ENCODE data around the gene FSTL3. TPM values are rescaled to one million over a fixed set of nuclear protein-coding genes. Genes with fewer than 3 reads are reported as not detected.

The FSTL3 gene
- total RNA-seq, 2 experiments from 2014 or later = 3.4 to 7.3 TPM

DNA sequence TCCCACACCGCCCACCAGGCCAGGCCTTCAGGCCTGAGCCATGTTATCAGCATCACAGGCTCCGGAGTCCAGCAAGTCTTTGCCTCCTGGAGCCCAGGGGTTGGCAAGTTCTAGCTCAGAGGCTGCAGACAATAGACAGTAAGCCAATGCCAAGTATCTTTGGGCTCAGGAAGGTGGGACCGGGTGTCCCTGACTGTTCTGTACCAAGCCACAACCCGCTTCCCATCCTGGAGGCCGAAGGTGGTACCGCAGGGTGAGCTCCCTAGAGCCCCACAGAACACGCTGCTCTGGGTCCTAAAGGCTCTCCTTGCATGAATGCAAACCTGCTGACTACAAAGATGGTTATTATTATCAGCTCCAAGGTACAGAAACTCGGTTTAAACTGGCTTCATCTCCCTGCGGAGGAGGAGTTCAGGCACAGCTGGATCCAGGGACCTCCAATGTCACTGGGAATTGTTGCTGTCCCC is 5.5 kb upstream of the FSTL3 start:
- CTCF ChIA-PET (ENCODE audit: unreplicated experiment) = no interaction called here
- Histone ChIP-seq H3K36me3 (ENCODE audit: insufficient read depth, low read length) (no peaks in the 10 kb centered on the region), H4K20me1 (ENCODE audit: insufficient read depth, low read length) (no peaks in the 10 kb centered on the region), H3K27ac (ENCODE audit: low read depth, low read length, poor library complexity, severe bottlenecking) (no peak overlapping the region), H3K4me3 (ENCODE audit: low read depth, low read length, poor library complexity, severe bottlenecking) (no peak overlapping the region), H3K9me3 (ENCODE audit: low read length) (no peaks in the 10 kb centered on the region), H3K4me1 (ENCODE audit: insufficient read depth, low read length, poor library complexity, severe bottlenecking) (no peaks in the 10 kb centered on the region), H3K9me2 (ENCODE audit: insufficient read depth, low read length) (no peaks in the 10 kb centered on the region), H3K79me2 (ENCODE audit: insufficient read depth, low read depth, low read length) (no peaks in the 10 kb centered on the region), H2AFZ (ENCODE audit: low read length) (no peak overlapping the region), H3K4me2 (ENCODE audit: low read length) (no peak overlapping the region)
- POLR2A ChIA-PET = interaction anchor here (0.7 kb wide), 1 partner anchor 9 kb away, joined by 3 read pairs; no protein-coding TSS in a partner anchor
- intact Hi-C loops (cut with micrococcal nuclease; ENCODE audit: unreplicated experiment) = no loop called here
- no TSS peak for BruUV-seq (replicated peaks)
- no peak for DNase-seq (ENCODE audit: low spot score)
- TF ChIP-seq, protein P1, sequence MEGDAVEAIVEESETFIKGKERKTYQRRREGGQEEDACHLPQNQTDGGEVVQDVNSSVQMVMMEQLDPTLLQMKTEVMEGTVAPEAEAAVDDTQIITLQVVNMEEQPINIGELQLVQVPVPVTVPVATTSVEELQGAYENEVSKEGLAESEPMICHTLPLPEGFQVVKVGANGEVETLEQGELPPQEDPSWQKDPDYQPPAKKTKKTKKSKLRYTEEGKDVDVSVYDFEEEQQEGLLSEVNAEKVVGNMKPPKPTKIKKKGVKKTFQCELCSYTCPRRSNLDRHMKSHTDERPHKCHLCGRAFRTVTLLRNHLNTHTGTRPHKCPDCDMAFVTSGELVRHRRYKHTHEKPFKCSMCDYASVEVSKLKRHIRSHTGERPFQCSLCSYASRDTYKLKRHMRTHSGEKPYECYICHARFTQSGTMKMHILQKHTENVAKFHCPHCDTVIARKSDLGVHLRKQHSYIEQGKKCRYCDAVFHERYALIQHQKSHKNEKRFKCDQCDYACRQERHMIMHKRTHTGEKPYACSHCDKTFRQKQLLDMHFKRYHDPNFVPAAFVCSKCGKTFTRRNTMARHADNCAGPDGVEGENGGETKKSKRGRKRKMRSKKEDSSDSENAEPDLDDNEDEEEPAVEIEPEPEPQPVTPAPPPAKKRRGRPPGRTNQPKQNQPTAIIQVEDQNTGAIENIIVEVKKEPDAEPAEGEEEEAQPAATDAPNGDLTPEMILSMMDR (conservative IDR thresholded peaks at IDR 0.05; ENCODE audit: low read length) = no peak

DNA sequence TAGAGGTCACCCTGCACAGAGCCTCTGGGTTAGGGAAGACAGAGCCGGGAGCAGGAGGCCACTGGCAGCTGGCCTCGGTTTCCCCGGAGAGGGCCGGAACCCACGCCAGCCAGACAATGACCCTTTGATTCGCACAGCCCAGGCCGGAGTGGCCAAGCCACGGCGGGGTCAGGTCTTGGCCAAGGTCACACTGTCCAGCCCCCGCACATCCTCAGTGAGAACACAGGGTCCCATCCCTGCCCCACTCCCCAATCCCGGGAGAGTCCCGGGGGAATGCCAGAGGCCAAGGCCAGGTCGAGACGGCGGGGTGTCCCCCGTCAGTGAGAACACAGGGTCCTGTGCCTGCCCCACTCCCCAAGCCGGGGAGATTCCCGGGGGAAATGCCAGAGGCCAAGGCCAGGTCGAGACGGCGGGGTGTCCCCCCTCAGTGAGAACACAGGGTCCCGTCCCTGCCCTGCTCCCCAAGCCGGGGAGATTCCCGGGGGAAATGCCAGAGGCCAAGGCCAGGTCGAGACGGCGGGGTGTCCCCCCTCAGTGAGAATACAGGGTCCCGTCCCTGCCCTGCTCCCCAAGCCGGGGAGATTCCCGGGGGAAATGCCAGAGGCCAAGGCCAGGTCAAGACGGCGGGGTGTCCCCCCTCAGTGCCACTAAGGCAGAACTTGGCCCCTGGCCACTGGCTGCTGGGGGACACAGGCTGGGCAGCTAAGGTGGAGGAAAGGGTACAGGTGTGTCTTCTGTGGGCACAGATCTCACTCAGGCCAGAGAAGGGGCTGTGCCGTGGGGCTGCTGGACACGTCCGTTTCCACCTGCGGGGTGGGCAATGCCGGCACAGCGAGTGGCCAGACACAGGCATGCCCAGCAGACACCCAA is 1.7 kb upstream of the FSTL3 start:
- POLR2A ChIA-PET = no interaction called here
- no peaks in the 10 kb centered on the region for H3K79me2 ChIP-seq (ENCODE audit: insufficient read depth, low read depth, low read length)
- H3K9me3 ChIP-seq (ENCODE audit: low read length) = no peaks in the 10 kb centered on the region
- no peaks in the 10 kb centered on the region; the same call in 1 of the 2 replicates for H4K20me1 ChIP-seq (ENCODE audit: insufficient read depth, low read length)
- H3K4me2 ChIP-seq (ENCODE audit: low read length) = no peak overlapping the region
- TF ChIP-seq, protein P1 (conservative IDR thresholded peaks at IDR 0.05; ENCODE audit: low read length) = no peak
- TF ChIP-seq EZH2phosphoT487 (IDR thresholded peaks at IDR 0.05; ENCODE audit: borderline replicate concordance, low read depth, low read length) = no peak
- BruUV-seq (replicated peaks) = no TSS peak
- H3K4me1 ChIP-seq (ENCODE audit: insufficient read depth, low read length, poor library complexity, severe bottlenecking) = peaks cover 5% of the 10 kb centered on the region
- no peak overlapping the region for H3K27ac ChIP-seq (ENCODE audit: low read depth, low read length, poor library complexity, severe bottlenecking)
- intact Hi-C loops (cut with micrococcal nuclease; ENCODE audit: unreplicated experiment) = no loop called here
- CTCF ChIA-PET (ENCODE audit: unreplicated experiment) = no interaction called here
- H3K9me2 ChIP-seq (ENCODE audit: insufficient read depth, low read length) = no peaks in the 10 kb centered on the region
- no peaks in the 10 kb centered on the region for H3K36me3 ChIP-seq (ENCODE audit: insufficient read depth, low read length)
- no peak overlapping the region for H3K4me3 ChIP-seq (ENCODE audit: low read depth, low read length, poor library complexity, severe bottlenecking)
- no peak for DNase-seq (ENCODE audit: low spot score)
- H2AFZ ChIP-seq (ENCODE audit: low read length) = no peak overlapping the region

DNA sequence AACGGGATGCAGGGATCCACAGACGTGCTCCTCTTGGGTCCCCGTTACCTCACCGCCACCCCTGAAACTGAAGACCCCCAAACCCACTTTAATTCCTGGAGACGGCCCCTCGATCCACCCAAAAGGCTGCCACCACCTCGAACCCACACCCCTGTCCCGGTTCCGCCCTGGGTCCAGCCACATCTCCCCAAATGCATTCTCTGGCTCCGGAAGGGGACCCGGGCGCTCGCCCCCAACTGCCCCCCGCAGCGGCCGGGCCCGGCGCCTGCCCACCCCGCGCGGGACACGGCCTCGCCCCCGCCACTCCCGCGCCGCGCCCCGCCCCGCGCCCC is 219 bp upstream of the FSTL3 start:
- no peak overlapping the region for H2AFZ ChIP-seq (ENCODE audit: low read length)
- ChIA-PET POLR2A (no interaction called here), CTCF (ENCODE audit: unreplicated experiment) (no interaction called here)
- peaks cover 6% of the 10 kb centered on the region for H3K4me1 ChIP-seq (ENCODE audit: insufficient read depth, low read length, poor library complexity, severe bottlenecking)
- no TSS peak for BruUV-seq (replicated peaks)
- intact Hi-C loops (cut with micrococcal nuclease; ENCODE audit: unreplicated experiment) = no loop called here
- H3K4me3 ChIP-seq (ENCODE audit: low read depth, low read length, poor library complexity, severe bottlenecking) = no peak overlapping the region
- no peaks in the 10 kb centered on the region for H3K9me2 ChIP-seq (ENCODE audit: insufficient read depth, low read length)
- H3K27ac ChIP-seq (ENCODE audit: low read depth, low read length, poor library complexity, severe bottlenecking) = no peak overlapping the region
- H3K79me2 ChIP-seq (ENCODE audit: insufficient read depth, low read depth, low read length) = no peaks in the 10 kb centered on the region
- TF ChIP-seq EZH2phosphoT487 (IDR thresholded peaks at IDR 0.05; ENCODE audit: borderline replicate concordance, low read depth, low read length) = no peak
- TF ChIP-seq, protein P1 (conservative IDR thresholded peaks at IDR 0.05; ENCODE audit: low read length) = no peak
- no peaks in the 10 kb centered on the region for H3K36me3 ChIP-seq (ENCODE audit: insufficient read depth, low read length)
- no peaks in the 10 kb centered on the region; the same call in 1 of the 2 replicates for H4K20me1 ChIP-seq (ENCODE audit: insufficient read depth, low read length)
- DNase-seq (ENCODE audit: low spot score) = no peak
- no peak overlapping the region for H3K4me2 ChIP-seq (ENCODE audit: low read length)
- H3K9me3 ChIP-seq (ENCODE audit: low read length) = no peaks in the 10 kb centered on the region

Measured in OCI-LY7 (cell line).